Heart left ventricle (tissue), 16 donors: ENCODE data around the gene DPP9. TPM values are rescaled to one million over a fixed set of nuclear protein-coding genes. Genes with fewer than 3 reads are reported as not detected.

ENCODE experiments used
- ATAC-seq, 4 donors: fragments of 200-7000 bp; cut with Tn5 transposase; one replicate each; pipeline ENCODE4 v1.9.1; 2020 to 2022; ENCODE audit warnings: moderate library complexity in 4 of 4, mild to moderate bottlenecking in 3 of 4, moderate number of reproducible peaks in 1 of 4
- DNase-seq, 5 donors: peaks; one replicate each; pipeline ENCODE4 v3.0.0-alpha.2; 2020
- H3K27ac ChIP-seq, 12 donors: fragments of 200-600 bp; sonication (generic) in 4 of 12; one replicate each; pipeline versions ENCODE4 v1.5.0 to v1.8.0; 2016 to 2022; ENCODE audit warnings: mild to moderate bottlenecking in 2 of 12
- H3K27me3 ChIP-seq, 9 donors: fragments of 200-600 bp; sonication (generic) in 2 of 9; one replicate each; pipeline versions ENCODE4 v1.5.1 to v1.8.0; 2016 to 2022; ENCODE audit warnings: mild to moderate bottlenecking in 3 of 9
- H3K36me3 ChIP-seq, 9 donors: fragments of 200-600 bp; sonication (generic) in 2 of 9; one replicate each; pipeline versions ENCODE4 v1.5.0 to v1.8.0; 2018 to 2022; ENCODE audit warnings: mild to moderate bottlenecking in 2 of 9
- H3K4me1 ChIP-seq, 12 donors: fragments of 200-600 bp; sonication (generic) in 4 of 12; one replicate each; pipeline versions ENCODE4 v1.5.0 to v1.8.0; 2016 to 2022; ENCODE audit warnings: mild to moderate bottlenecking in 3 of 12
- H3K4me3 ChIP-seq, 12 donors: fragments of 200-600 bp; sonication (generic) in 4 of 12; one replicate each; pipeline versions ENCODE4 v1.5.0 to v1.8.0; 2017 to 2022; ENCODE audit warnings: mild to moderate bottlenecking in 9 of 12, moderate library complexity in 4 of 12
- H3K9me3 ChIP-seq, 12 donors: fragments of 200-600 bp; sonication (generic) in 4 of 12; one replicate each; pipeline versions ENCODE4 v1.5.0 to v1.8.0; 2016 to 2022; ENCODE audit warnings: mild to moderate bottlenecking in 1 of 12
- POLR2A ChIP-seq, 2 donors: fragments of 450-650 bp; IDR thresholded peaks; one replicate each; pipeline ENCODE4 v1.6.1; 2017; ENCODE audit warnings: antibody characterized with exemption in 2 of 2, mild to moderate bottlenecking in 2 of 2, moderate library complexity in 2 of 2
- WGBS, 4 donors: extraction: QIAGEN DNeasy Blood & Tissue Kit in 2 of 4; methylation state at CpG; one replicate each; pipeline versions ENCODE4 v1.1.5 to v1.1.7; 2013 to 2018; 5-methylcytosine and 5-hydroxymethylcytosine counted together
- intact Hi-C, 10 donors: fragments of 100-400 bp; cut with DNase I; formaldehyde crosslinking; loops; one replicate each; pipeline versions ENCODE4 v1.11.1 to v1.14.2; 2022
- polyA plus RNA-seq, 2 donors: library from polyadenylated mRNA; stranded (reverse); fragments of 200-250 nt; gene quantifications; one replicate each; pipeline ENCODE4 v1.2.3, GENCODE V29; 2013
- total RNA-seq, 9 donors: library from RNA; depleted of rRNA in 2 of 9; stranded (reverse); fragments of >200 nt in 2 of 9; fragmentation: NEBNext Ultra II Directional in 3 of 9; extraction: Animal tissue kit (Norgen Biotek cat#: 25700) in 3 of 9; gene quantifications; one replicate each; pipeline versions ENCODE4 v1.1.0 to v1.2.4, GENCODE V29; 2016 to 2023
- TF ChIP-seq, protein P1 (sequence below), 12 donors: fragments of 200-600 bp; sonication (generic) in 4 of 12; IDR thresholded peaks; one replicate each; pipeline versions ENCODE4 v1.5.0 to v1.8.0; 2018 to 2022; ENCODE audit warnings: antibody characterized with exemption in 12 of 12, mild to moderate bottlenecking in 5 of 12
- donor health status: ischemic (EF 13 %, LVEDD 7.1; RV severe dilation, severe dysfunction).
- donor health status: healthy with polysubstance abuse.
- donor health status: DM: no; HTN: yes; CAD: no.
- donor health status: DM: no; HTN: no; CAD: no.
- donor health status: ischemic (EF 25% LVEDD 6.9; RV normal size, moderate dysfunction).
- donor health status: ischemic (EF 25% LVEDD 5.7; RV mildly dilated, moderate dysfunction).
- donor health status: healthy.
- donor health status: DM: yes; HTN: yes; CAD: no.
- donor health status: ischemic (EF 35%, LVEDD 5.7; RV mildly dilated, moderate dysfunction).
- donor health status: nonischemic (EF 11% LVEDD 7.7; RV severe dilation, severe dysfunction).
- donor health status: DM: yes; HTN: yes; CAD: no.
- donor health status: PGD.
- donor health status: ischemic (EF 29% LVEDD 5.4; RV normal size, mild dysfunction).
- donor health status: nonischemic (EF 23%, LVEDD 6.1; RV moderate dilation, normal function).

Gene DPP9
- total and polyA plus RNA-seq, 11 donors: 30.7 to 65.2 (median 47.7) TPM

DNA sequence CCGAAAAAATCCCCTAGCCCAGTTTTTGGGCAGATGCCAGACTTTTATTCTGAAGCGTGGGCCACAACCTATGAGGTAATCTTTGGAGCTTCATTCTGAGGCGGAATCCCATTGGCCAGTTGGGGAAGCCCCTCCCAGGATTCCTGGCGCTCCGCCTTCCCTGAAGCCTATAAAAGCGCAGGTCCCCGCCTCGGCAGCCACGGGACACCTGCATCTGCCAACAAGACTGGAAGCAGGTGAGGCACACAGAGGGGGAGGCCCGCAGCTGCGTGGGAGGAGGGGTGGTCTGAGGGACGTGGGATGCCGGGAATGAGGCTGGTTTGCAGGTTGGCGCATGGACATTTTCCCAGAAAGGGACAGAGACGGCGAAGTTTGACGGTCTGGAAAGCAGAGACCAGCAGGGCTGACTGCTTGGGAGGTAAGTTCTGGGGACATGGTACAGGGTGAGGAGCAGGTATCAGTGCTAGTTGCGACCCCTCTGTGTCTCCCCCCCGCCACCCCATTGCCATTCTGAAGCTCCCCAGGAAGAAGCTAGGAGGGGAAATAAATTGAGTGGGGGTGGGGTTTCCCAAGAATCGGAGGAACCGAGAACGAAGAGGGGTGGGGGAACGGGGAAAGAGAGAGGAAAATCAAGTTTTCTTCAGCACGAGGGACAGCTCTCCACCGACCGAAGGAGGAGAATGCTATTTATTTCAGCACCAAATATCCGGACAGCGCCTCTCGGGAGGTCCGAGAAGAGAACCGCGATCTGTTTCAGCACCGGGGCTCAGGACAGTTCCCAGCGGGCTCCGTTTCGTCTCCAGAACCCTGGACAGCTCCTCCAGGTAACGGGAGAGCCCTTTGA, 45.5 kb upstream of the DPP9 start:
- ATAC-seq (peak; percentile 29 to 92 (median 86)), DNase-seq (peak; percentile 75 to 85 (median 83))
- Histone ChIP-seq H3K4me3 (no peak overlapping the region), H3K27me3 (peaks cover 0 to 4% (median 0%) of the 10 kb centered on the region in 9 donors), H3K27ac (no peak overlapping the region), H3K4me1 (no peaks in the 10 kb centered on the region), H3K36me3 (no peaks in the 10 kb centered on the region), H3K9me3 (peaks cover 0 to 2% (median 0%) of the 10 kb centered on the region in 12 donors)
- no peak for TF ChIP-seq POLR2A (IDR thresholded peaks at IDR 0.05)
- TF ChIP-seq, protein P1, sequence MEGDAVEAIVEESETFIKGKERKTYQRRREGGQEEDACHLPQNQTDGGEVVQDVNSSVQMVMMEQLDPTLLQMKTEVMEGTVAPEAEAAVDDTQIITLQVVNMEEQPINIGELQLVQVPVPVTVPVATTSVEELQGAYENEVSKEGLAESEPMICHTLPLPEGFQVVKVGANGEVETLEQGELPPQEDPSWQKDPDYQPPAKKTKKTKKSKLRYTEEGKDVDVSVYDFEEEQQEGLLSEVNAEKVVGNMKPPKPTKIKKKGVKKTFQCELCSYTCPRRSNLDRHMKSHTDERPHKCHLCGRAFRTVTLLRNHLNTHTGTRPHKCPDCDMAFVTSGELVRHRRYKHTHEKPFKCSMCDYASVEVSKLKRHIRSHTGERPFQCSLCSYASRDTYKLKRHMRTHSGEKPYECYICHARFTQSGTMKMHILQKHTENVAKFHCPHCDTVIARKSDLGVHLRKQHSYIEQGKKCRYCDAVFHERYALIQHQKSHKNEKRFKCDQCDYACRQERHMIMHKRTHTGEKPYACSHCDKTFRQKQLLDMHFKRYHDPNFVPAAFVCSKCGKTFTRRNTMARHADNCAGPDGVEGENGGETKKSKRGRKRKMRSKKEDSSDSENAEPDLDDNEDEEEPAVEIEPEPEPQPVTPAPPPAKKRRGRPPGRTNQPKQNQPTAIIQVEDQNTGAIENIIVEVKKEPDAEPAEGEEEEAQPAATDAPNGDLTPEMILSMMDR (IDR thresholded peaks at IDR 0.05): no peak
- WGBS, 4 donors: 9 to 10% (median 9%) methylated on average over 36 to 37 of the region's 37 CpGs
- intact Hi-C loops: no loop called here

DNA sequence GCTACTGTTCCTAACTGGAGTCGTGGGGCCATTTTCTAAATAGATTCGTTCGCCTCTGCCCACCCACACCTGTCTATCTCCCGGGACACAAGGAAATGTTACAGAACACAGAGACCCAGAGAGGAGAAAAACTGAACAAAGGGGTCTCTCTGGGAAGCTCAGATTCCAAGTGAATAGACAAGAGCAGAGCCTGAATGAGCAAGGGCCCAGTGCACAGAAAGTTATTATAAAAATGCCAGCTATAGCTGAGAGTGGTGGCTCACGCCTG, 40.7 kb upstream of the DPP9 start:
- intact Hi-C loops: no loop called here

DNA sequence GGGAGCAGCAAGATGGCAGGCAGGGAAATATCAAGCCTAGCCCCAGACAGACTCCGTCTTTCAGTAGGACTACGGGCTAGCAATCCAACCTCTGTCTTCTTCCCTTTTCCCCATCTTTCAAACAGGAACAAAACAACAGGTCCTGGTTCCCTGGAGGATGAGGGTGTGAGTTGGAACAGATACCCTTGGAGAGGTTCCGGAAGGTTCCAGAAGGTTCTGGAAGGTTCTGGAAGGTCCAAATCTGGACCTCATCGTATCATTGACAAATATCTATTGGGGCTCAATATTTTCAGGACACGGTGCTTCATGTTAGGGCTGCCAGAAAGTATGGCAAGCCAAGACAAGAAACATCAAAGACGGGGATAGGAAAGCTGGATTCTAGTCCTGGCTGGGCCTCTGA, 39.4 kb upstream of the DPP9 start:
- H3K27me3 ChIP-seq: peaks cover 0 to 31% (median 2%) of the 10 kb centered on the region in 9 donors
- intact Hi-C loops: no loop called here
- H3K9me3 ChIP-seq: no peaks in the 10 kb centered on the region
- H3K4me1 ChIP-seq: peaks cover 0 to 14% (median 7%) of the 10 kb centered on the region in 12 donors
- ATAC-seq (no peak), DNase-seq (no peak)
- H3K4me3 ChIP-seq: no peak overlapping the region
- H3K27ac ChIP-seq: no peak overlapping the region
- no peaks in the 10 kb centered on the region for H3K36me3 ChIP-seq
- no peak for TF ChIP-seq POLR2A (IDR thresholded peaks at IDR 0.05)
- 66 to 78% (median 73%) methylated on average over 6 of the region's 6 CpGs for WGBS, 4 donors

More for the DNA sequence above, 40.7 kb upstream of the DPP9 start:
- no peak overlapping the region for H3K27ac ChIP-seq
- DNase-seq (no peak), ATAC-seq (no peak)
- TF ChIP-seq, protein P1 (IDR thresholded peaks at IDR 0.05): no peak
- TF ChIP-seq POLR2A (IDR thresholded peaks at IDR 0.05): no peak
- no peak overlapping the region for H3K4me3 ChIP-seq
- H3K27me3 ChIP-seq: peaks cover 0 to 31% (median 2%) of the 10 kb centered on the region in 9 donors
- H3K36me3 ChIP-seq: no peaks in the 10 kb centered on the region
- H3K4me1 ChIP-seq: peaks cover 0 to 13% (median 7%) of the 10 kb centered on the region in 12 donors
- WGBS, 4 donors: 48 to 73% (median 67%) methylated on average over 5 of the region's 5 CpGs
- H3K9me3 ChIP-seq: peaks cover 0 to 2% (median 0%) of the 10 kb centered on the region in 12 donors

DNA sequence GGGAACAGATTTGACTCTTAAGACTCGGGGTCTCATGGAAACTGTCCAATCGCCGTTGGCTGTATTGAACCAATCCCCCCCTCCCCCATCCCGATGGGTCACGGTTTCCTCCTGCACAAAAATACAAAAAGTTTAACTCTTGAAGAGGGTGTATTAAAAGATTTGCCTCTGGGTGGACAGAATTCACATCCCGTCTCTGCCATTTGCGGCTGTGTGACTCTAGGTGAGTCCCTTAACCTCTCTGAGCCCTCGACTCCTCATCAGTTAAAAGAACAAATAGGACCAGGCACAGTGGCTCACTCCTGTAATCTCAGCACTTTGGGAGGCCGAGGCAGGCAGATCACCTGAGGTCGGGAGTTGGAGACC, 36.6 kb upstream of the DPP9 start:
- intact Hi-C loops: no loop called here
- H3K27ac ChIP-seq: no peak overlapping the region
- TF ChIP-seq, protein P1 (IDR thresholded peaks at IDR 0.05): no peak
- no peak for TF ChIP-seq POLR2A (IDR thresholded peaks at IDR 0.05)
- 35 to 44% (median 39%) methylated on average over 10 of the region's 10 CpGs for WGBS, 4 donors
- DNase-seq: no peak
- H3K27me3 ChIP-seq: peaks cover 0 to 31% (median 2%) of the 10 kb centered on the region in 9 donors
- peaks cover 0 to 14% (median 7%) of the 10 kb centered on the region in 12 donors for H3K4me1 ChIP-seq
- no peak for ATAC-seq
- peak overlapping the region in 9 of 12 donors; percentile 32 to 51 (median 39) for H3K4me3 ChIP-seq
- H3K9me3 ChIP-seq: no peaks in the 10 kb centered on the region
- no peaks in the 10 kb centered on the region for H3K36me3 ChIP-seq
